IPS-15b (cell line): ENCODE measurements around the gene HSD17B12.

Source experiments
- H3K27me3 ChIP-seq: one replicate; pipeline ENCODE4 v1.6.1; 2013; ENCODE audit warnings: low read length; ENCODE audit not compliant: control insufficient read depth, insufficient read depth
- H3K36me3 ChIP-seq: one replicate; pipeline ENCODE4 v1.6.1; 2013; ENCODE audit warnings: low read length; ENCODE audit not compliant: control insufficient read depth, insufficient read depth
- H3K4me1 ChIP-seq: one replicate; pipeline ENCODE4 v1.6.1; 2013; ENCODE audit warnings: mild to moderate bottlenecking, low read length; ENCODE audit not compliant: control insufficient read depth, insufficient read depth
- H3K4me3 ChIP-seq: one replicate; pipeline ENCODE4 v1.5.1; 2013; ENCODE audit warnings: low read depth, low read length
- H3K9ac ChIP-seq: one replicate; pipeline ENCODE4 v1.6.1; 2013; ENCODE audit warnings: low read depth, mild to moderate bottlenecking, low read length
- H3K9me3 ChIP-seq: one replicate; pipeline ENCODE4 v1.6.1; 2013; ENCODE audit warnings: mild to moderate bottlenecking, low read length; ENCODE audit not compliant: control insufficient read depth, insufficient read depth

HSD17B12 gene

DNA sequence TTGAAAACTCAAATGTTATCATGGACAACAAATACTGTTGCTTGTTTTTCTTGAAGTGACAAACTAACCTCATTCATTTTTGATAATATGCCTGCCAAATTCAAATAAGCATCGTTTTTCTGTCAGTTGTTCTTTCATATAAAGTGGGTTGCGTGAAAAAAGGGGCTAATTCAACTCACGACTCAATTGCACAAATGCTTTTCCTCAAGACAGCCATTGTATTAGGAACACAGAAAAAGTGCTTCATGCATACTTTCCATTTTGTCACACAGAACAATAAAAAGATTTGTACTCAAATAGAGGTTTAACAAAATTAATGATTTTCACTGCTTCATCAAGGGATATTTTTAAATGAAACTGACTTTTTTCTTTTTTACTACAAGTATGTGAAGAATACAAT is 105.5 kb downstream of the HSD17B12 start:
- Histone ChIP-seq H3K4me1 (no peaks in the 10 kb centered on the region), H3K4me3 (no peak overlapping the region), H3K36me3 (no peaks in the 10 kb centered on the region)

DNA sequence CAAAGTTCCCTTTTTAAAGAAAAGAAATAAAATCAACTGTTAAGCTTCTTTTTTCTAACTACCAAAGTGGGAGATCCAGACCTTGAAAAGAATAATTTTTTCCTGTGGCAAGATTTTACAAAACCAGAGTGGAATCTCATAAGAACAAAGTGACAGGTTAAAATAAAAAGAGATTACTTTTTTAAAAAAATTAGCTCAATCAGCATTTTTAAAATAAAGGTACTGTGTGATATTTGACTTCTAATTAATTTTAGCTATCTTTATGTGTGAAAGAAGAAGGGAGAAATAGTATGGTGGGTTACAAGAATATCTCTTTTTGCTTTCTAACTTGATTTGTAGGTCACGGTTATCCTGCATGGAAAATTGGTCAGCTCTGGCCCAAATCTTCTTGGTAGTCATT is 107.3 kb downstream of the HSD17B12 start:
- Histone ChIP-seq H3K9me3 (no peaks in the 10 kb centered on the region), H3K9ac (no peak overlapping the region), H3K4me1 (no peaks in the 10 kb centered on the region), H3K36me3 (no peaks in the 10 kb centered on the region), H3K27me3 (no peaks in the 10 kb centered on the region), H3K4me3 (no peak overlapping the region)

More for the DNA sequence above, 105.5 kb downstream of the HSD17B12 start:
- Histone ChIP-seq H3K9ac (no peak overlapping the region), H3K27me3 (no peaks in the 10 kb centered on the region), H3K9me3 (no peaks in the 10 kb centered on the region)

DNA sequence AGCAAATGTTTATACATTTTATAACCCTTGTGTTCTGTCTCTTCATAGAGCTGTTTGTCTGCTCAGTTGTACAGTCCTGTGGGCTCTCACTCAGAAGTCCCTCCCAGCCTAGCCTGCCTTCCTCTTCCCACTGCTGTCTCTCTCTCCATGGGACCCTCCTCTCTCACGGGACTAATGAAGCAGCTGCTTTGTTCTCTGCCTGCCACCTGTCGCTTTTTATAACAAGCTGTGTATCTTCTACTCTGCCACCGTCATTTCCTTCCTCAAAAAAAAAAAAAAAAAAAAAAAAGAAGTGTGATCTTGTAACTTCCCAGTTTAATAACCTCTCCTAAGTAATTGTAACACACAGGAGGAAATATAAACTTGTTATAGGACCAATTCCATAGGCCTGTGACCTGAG is 107.9 kb downstream of the HSD17B12 start:
- Histone ChIP-seq H3K9ac (no peak overlapping the region), H3K4me3 (no peak overlapping the region), H3K9me3 (no peaks in the 10 kb centered on the region), H3K36me3 (no peaks in the 10 kb centered on the region), H3K27me3 (no peaks in the 10 kb centered on the region), H3K4me1 (no peaks in the 10 kb centered on the region)

DNA sequence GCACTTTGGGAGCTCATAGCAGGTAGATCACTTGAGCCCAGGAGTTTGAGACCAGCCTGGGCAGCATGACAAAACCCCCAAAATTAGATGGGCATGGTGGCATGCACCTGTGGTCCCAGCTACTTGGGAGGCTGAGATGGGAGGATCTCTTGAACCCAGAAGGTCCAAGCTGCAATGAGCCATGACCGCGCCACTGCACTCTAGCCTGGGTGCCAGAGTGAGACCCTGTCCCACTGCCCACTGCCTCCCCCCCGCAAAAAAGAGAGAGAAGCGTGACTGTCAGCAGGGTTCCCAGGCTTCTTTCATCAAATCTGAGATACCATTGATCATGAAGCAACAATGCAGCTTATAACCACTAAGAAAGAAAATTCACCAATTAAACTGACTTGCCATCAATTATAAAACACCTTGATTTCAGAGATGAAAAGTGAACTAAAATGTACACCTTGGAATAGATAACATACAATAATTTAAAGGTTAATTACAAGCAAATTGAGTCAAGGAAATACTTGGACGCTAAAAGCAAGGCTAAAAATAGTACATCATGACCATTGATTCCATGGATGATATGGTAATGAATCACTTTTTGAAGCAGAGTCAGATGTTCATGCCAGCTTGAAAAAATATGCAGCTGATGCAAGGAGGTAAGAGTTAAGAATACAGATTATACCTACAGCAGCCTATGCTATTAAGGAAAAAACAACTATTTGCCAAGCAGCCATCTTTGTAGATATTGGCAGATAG is 109.3 kb downstream of the HSD17B12 start:
- H3K27me3 ChIP-seq, result no peaks in the 10 kb centered on the region
- no peaks in the 10 kb centered on the region for H3K4me1 ChIP-seq
- H3K4me3 ChIP-seq, result no peak overlapping the region
- H3K36me3 ChIP-seq, result no peaks in the 10 kb centered on the region
- H3K9me3 ChIP-seq, result no peaks in the 10 kb centered on the region
- no peak overlapping the region for H3K9ac ChIP-seq

DNA sequence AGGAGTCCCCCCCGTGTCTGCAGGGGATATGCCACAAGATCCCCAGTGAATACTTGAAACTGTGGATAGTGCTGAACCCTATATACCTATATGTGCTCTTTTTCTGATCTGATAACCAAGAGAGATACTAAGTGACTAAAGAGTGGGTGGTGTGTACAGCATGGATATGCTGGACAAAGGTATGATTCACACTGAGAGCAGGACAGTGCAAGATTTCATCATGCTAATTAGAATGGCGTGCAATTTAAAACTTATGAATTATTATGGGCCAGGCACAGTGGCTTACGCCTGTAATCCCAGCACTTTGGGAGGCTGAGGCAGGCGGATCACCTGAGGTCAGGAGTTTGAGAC is 109.9 kb downstream of the HSD17B12 start:
- Histone ChIP-seq H3K27me3 (no peaks in the 10 kb centered on the region), H3K36me3 (no peaks in the 10 kb centered on the region), H3K9me3 (no peaks in the 10 kb centered on the region), H3K4me3 (no peak overlapping the region), H3K4me1 (no peaks in the 10 kb centered on the region), H3K9ac (no peak overlapping the region)

DNA sequence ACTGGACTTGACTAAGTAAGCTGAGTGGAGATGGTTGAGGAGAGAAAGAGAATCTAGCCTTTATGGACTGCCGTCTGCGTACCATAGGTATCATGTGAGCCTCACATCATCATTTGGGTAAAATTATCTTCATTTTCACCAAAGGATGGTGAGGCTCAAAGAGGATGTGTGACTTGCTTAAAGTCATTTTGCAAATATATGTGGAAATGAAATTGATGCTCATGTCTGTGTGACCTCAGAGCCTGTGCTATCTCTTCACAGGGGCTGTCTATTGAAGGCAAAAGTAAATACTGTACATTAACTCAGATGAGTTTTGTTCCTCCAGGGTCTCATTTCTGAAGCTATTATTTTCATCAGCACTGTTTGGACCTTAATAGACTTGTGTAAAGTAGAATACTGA is 116.8 kb downstream of the HSD17B12 start:
- Histone ChIP-seq H3K36me3 (no peaks in the 10 kb centered on the region), H3K27me3 (no peaks in the 10 kb centered on the region), H3K4me1 (no peaks in the 10 kb centered on the region), H3K4me3 (no peak overlapping the region), H3K9me3 (no peaks in the 10 kb centered on the region), H3K9ac (no peak overlapping the region)

DNA sequence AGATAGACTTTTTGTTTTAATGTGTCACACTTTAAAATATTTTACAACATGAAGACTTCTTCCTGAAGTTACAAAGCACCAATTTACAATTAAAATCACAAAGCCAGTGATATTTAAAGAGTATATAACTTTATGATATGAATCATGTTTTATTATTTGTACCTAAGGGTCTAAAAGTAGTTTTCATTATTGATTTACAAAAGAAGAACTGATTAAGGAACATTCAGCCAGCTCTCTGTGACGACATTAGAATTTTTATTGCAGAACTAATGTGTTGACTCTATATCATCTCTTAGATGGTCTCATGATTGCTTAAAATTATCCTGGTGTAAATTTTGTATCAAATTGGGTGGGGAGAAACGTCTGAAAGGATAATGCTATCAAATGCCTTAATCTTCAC is 117.3 kb downstream of the HSD17B12 start:
- Histone ChIP-seq H3K9me3 (no peaks in the 10 kb centered on the region), H3K4me1 (no peaks in the 10 kb centered on the region), H3K4me3 (no peak overlapping the region), H3K9ac (no peak overlapping the region), H3K27me3 (no peaks in the 10 kb centered on the region), H3K36me3 (no peaks in the 10 kb centered on the region)

DNA sequence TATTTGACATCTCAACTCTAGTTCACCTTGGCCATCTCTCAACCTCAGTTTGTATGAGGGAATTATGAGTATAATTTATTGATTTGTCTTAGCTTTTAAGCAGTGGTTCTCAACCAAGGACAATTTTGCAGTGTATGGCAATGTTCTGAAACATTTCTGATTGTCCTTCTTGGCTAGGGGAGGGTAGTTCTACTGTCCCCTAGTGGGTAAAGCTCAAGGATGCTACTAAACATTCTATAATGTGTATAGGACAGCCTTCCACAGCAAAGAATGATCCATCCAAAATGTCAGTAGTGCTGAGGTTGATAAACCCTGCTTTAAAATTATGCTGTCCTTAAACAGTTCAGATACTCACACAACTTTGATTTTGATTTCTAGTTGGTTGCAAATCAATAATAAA is 122.0 kb downstream of the HSD17B12 start:
- H3K4me1 ChIP-seq, result no peaks in the 10 kb centered on the region
- peaks cover 5% of the 10 kb centered on the region for H3K9me3 ChIP-seq
- H3K9ac ChIP-seq, result no peak overlapping the region
- no peaks in the 10 kb centered on the region for H3K36me3 ChIP-seq
- no peaks in the 10 kb centered on the region for H3K27me3 ChIP-seq
- H3K4me3 ChIP-seq, result no peak overlapping the region

DNA sequence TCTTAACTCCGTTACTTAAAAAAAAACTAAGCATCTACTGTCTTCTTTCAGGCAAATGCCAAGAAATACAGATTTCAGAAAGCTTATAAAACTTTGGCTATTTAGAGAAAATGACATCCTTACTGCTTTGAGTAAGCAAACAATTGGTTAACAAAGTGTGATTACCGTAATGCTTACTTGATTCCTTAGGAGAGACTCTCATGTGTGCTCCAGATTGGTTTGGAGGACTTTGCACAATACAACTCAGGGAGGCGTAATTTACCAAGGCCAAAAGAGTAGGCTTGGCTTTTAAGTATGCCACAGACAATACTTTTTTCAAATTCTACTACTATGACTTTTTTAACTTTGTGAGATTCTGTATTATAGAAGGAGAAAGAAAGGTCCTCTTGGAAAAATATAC is 123.2 kb downstream of the HSD17B12 start:
- H3K4me3 ChIP-seq, result no peak overlapping the region
- no peaks in the 10 kb centered on the region for H3K4me1 ChIP-seq
- no peaks in the 10 kb centered on the region for H3K27me3 ChIP-seq
- no peaks in the 10 kb centered on the region for H3K36me3 ChIP-seq
- H3K9ac ChIP-seq, result no peak overlapping the region
- peaks cover 5% of the 10 kb centered on the region for H3K9me3 ChIP-seq

DNA sequence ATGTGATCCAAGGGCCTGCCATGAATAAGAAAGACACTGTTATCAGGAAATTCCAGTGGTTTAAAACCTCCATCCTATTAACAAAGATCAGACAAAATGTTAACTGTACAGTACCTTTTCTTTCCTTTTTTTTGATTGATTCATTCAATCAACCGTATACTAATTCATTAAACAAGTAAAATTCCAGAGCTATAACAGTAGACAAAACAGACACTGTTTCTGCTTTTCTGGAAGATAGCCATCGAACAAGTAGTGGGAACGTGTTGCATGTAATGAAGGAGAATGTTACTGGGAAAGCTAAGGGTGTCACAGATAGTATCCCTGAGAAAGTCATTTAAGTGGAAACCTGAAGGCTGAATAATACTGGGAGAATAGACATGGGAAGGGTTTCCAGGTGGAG is 126.4 kb downstream of the HSD17B12 start:
- no peak overlapping the region for H3K4me3 ChIP-seq
- H3K36me3 ChIP-seq, result no peaks in the 10 kb centered on the region
- H3K9me3 ChIP-seq, result peaks cover 5% of the 10 kb centered on the region
- no peak overlapping the region for H3K9ac ChIP-seq
- no peaks in the 10 kb centered on the region for H3K27me3 ChIP-seq
- no peaks in the 10 kb centered on the region for H3K4me1 ChIP-seq

DNA sequence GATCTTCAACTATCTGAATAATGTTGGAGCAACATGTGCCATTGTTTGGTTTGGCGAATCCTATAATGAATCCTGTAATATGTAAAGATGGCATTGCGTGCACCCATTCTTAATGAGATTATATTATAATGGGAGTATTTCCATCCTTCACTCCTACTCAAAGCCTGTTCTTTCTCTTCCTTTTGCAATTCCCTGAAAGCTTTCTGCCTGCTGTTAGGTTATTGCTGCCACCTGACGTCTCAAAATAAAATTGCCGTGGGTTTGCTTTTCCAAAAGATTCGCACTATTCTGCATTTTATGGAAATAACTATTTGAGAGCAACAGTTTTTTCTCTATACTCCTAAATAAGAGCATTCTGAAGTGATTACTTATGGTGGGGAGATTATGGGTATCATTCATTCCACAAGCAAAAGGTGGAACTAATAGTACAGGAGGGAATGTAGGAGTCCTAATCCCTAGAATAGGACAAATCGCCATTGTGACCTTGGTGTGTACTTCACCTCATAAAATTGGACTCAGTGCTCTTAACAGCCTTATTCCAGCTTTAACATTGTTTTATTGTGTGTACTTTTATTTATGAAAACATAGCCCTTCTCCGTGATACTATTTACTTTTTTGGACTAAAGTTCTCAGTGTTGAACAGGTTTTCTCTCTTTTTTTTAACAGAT is 130.5 kb downstream of the HSD17B12 start:
- Histone ChIP-seq H3K4me3 (no peak overlapping the region), H3K4me1 (no peaks in the 10 kb centered on the region), H3K9ac (no peak overlapping the region), H3K9me3 (no peaks in the 10 kb centered on the region), H3K27me3 (no peaks in the 10 kb centered on the region), H3K36me3 (no peaks in the 10 kb centered on the region)

DNA sequence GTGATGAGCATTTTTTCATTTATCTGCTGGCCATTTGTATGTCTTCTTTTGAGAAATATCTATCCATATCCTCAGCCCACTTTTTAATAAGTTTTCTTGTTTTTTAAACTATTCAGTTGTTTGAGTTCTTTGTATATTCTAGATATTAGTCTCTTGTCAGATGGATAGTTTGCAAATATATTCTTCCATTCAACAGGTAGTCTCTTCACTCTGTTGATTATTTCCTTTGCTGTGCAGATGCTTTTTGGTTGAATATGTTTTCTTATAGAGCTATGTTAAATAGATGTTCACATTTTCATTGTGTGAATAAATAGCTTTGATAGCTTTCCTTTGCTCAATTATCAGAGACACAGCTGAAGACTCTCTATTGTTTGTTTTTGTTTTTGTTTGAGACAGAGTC is 131.9 kb downstream of the HSD17B12 start:
- H3K36me3 ChIP-seq, result no peaks in the 10 kb centered on the region

More for the DNA sequence above, 131.9 kb downstream of the HSD17B12 start:
- Histone ChIP-seq H3K9me3 (no peaks in the 10 kb centered on the region), H3K4me3 (no peak overlapping the region), H3K27me3 (no peaks in the 10 kb centered on the region), H3K9ac (no peak overlapping the region), H3K4me1 (no peaks in the 10 kb centered on the region)
